HG03103 (cell line): Measurements from ENCODE around the gene DYRK1A.

Experiments
- ATAC-seq: cut with Tn5 transposase; IDR thresholded peaks from one replicate; pipeline ENCODE4 v1.9.1; 2021; ENCODE audit warnings: low read depth; ENCODE audit not compliant: unreplicated experiment

Gene DYRK1A

DNA sequence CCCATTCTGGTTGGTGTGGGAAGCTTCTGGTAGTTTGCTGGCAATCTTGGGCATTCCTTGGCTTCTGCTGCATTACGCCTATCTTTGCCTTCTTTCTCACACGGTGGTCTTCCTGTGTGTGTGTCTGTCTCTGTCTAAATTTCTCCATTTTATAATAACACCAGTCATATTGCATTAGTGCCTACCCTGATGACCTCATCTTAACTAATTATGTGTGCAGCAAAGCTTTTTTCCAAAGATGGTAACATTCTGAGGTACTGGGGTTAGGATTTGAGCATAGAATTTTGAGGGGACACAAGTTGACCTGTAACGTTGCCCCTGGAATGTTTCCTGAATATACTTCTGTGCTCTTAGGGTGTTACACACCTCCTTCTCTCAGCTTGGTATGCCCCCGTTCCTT, 77.1 kb downstream of the DYRK1A start:
- no peak for ATAC-seq

- no peak for ATAC-seq
Measured at GRCh38 chr21:37445228-37445627, 78.7 kb downstream of the DYRK1A start.

GRCh38 chr21:37446552-37446951, 80.0 kb downstream of the DYRK1A start:
- ATAC-seq, result no peak

DNA sequence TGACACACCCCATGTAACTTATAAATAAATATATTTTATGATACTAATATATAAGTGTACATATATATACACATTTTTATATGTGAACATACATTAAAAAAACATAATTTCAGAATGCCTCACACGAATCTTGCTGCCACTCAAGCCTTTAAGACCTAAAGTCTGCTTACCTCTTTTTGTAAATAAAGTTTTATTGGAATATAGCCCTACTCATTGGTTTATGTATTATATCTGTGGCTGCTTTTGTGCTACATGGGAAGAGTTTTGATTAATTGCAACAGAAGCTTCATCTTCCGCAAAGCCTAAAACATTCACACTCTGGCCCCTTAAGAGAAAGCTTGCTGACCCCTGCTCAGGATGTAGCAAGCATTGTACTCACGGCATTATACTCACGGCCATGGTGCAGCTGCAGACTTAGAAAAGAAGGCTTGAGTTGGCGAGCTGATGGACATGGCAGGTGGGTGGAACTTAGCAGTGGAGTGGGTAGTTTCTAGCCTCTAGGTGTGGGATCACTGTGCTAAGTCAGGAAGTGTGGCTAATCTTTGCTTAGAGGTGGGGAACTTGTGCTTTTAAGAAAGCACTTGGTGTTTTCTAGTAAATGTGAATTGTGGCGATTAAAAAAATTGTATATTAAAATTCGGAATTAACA, 80.8 kb downstream of the DYRK1A start:
- no peak for ATAC-seq

DNA sequence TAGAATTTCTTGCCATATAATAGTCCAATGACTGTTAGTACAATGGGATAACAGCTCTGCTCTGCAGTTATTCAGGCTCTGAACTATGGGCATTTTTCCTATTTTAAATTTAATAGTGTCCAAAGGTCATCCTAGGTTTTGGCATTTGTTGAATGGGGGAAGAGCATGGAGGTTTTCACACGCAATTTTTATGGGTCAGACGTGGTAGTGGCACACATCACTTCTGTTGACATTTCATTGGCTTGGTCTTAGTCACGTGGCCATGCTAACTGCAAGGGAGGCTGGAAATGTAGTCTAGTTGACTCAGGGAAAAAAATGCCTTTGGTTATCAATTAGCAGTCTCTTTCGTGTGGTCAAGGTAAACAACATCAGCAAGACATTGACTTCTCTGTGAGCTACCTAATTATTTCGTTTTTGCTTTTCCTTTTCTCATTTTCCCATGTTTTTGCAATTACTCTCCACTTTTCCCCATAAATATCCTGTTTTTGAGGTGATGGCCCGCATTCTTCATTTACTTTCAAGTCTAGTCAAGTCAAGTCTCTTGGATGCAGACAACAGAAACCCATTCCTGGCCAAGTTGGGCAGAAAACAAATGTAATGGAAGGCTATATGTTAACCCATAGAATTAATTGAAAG, 82.8 kb downstream of the DYRK1A start:
- ATAC-seq, result no peak

DNA sequence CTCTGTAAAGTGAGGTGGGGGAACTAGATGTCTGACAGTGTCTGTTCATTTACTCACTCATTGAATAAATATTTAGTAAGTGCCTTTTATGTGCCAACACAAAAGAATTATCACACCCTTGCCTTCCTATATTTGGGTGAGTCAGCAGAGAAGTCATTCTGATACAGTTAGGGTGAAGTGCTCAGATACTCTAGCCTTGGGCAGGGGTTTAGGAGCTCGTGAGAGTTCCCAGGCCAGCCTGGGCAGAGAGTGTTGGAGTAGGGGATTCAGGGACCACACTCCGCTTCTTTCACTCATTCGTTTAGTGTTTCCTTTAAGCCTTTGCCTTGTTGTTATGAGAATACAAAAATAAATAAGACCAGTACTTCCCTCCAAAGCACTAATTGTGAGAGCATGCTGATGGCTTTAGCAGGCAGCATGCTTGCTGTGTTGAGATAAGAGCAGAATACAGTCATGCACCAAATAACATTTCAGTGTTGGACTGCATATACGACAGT, 83.9 kb downstream of the DYRK1A start:
- ATAC-seq, result no peak

DNA sequence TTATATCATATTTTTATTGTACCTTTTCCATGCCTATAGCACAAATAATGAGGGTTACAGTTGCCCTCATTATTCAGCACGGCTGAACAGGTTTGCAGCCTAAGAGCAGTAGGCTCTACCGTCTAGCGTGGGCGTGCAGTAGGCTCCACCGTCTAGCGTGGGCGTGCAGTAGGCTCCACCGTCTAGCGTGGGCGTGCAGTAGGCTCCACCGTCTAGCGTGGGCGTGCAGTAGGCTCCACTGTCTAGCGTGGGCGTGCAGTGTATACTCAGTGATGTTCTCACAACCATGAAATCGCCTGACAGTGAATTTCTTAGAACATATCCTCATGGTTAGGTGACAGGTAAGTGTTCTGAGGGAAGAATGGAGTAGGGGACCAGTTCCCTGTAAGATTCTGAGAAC, 84.9 kb downstream of the DYRK1A start:
- ATAC-seq, result no peak

DNA sequence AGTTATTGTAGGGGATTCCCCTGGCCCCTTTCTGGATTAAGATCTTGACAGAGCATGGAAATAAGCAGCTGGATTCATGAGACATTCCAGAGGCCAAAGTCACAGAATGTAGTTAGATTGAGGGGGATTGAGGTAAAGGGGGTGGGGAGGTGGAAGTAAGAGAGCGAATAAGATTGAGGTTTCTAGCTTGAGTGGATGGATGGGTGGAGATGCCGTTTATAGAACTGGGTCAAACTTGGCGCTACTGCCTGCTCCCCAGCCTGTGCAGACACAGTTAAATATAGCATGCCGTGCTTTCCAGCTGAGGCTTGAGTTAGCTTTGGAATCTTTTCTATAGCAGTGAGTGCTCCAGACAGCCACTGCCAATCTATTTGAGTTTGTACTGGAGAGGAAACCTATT, 85.7 kb downstream of the DYRK1A start:
- ATAC-seq, result no peak

- ATAC-seq, result no peak
Measured at GRCh38 chr21:37453350-37453749, 86.8 kb downstream of the DYRK1A start.

GRCh38 chr21:37454869-37455503, 88.4 kb downstream of the DYRK1A start:
- ATAC-seq, result no peak

GRCh38 chr21:37455504-37455911, 88.9 kb downstream of the DYRK1A start:
- no peak for ATAC-seq

GRCh38 chr21:37458669-37459276, 92.2 kb downstream of the DYRK1A start:
- no peak for ATAC-seq

DNA sequence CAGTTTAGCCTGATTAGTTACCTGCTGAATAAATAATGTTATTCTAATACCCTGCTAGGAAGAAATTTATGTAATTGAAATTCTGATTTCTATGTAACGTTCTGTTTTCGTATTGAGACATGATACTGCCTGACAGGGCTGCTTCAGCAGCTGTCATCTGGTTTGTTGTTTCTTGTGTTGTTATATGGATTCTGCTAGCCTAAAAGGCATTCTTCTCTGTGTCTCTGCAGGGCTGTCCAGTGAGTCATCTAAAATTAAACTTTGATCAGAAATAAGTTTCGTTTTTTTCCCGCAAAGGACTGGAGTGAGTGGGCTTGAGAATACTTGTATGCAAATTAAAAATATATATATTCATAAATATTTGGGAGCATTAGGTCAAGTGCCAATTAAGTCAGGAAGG, 93.0 kb downstream of the DYRK1A start:
- no peak for ATAC-seq

DNA sequence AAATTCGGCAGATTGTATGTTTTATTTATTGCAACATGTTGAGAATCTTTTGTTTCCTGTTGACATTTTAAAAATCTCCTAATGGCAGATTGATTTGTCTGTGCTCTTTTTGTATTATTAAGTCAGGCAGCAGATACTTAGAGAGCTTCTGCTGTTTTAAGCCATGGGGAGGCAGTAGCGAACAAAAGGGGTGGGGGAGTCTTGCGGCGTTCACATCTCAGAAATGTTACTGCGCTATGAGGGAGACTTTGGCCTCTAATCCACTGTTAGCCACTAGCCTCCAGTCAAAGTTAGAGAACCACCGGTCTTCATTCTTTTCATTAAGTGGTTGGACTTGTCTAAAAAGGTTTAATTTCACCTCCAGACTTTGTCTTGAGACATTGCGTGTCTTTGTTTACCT, 93.6 kb downstream of the DYRK1A start:
- ATAC-seq, result no peak

GRCh38 chr21:37461479-37461878, 94.9 kb downstream of the DYRK1A start:
- no peak for ATAC-seq

DNA sequence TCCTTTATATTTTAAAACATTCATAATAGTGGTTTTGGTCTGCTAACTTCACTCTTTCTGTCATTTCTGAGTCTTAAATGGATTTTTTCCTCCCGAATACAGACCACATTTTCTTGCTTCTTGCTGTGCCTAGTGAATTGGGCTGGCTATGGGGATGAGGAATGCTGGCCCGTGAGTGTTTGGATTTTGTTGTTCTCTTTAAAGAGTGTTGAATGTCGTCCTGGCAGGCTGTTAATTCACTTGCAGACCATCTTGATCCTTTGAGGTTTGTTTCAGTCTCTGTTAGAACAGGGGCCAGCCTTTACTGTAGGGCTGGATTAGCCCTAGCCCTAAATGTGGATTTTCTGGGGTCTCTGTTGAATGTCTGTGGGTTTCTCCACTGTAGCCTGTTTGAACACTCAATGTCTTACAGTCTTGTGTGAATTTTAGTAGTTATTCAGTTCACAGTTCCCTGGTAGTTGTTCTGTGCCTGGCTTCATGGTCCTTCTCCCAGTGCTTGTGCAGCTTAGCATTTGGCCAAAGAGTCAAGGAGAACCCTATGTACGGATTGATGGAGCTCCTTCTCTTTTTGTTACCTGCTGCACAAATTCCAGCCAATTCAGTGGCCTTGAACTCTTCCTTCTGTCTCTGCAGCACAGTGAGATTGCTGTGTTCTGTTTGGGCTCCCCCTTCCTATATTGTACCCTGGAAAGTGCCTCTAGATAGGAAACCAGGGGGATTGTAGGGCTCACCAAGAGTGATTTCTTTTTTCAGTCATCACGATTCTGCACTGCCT, 95.7 kb downstream of the DYRK1A start:
- no peak for ATAC-seq

DNA sequence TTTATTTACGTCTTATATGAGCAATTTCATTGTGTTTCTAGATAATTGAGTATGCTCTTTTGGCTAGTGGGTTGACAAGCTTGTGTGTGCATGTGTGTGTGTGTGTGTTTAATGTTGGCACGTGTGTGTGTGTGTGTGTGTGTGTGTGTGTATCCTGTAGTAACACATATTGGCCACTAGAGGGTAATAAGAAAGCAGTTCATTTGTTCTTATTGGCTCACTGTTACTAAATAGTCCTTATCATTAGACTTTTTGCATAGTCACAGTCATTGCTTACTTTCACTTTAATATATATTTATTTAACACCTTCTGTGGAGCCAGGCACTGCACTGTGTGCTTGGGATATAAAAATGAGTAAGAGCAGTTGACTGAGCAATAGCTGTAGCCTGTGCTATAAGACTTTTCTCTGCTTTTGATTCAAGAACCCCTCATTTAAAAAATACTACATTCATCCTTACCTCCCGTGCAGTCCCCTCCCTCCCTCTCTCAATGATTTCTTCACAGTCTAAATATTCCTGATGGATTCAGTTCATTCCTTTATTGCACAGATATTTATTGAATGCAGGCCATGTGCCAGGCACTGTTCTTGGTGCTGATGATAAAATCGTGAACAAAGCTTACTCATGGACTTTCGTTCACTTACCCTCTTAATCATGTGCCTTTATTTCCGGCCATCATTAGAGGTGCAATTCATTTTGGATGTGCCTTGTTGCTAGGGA, 96.7 kb downstream of the DYRK1A start:
- no peak for ATAC-seq

DNA sequence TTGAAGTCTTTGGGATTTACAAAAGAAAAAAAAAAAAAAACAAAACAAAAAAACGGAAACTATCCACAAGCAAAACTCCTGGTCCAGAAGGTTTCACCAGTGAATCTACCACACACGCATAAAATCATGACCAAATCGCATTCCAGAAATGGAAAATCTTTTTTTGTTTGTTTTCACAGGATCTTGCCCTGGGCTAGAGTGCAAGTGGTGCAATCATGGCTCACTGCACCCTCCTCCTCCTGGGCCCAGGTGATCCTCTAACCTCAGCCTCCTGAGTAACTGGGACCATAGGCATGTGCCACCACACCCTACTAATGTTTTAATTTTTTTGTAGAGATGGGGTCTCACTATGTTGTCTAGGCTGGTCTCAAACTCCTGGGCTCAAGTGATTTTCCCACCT, 100.5 kb downstream of the DYRK1A start:
- no peak for ATAC-seq

GRCh38 chr21:37468909-37469308, 102.3 kb downstream of the DYRK1A start:
- no peak for ATAC-seq

DNA sequence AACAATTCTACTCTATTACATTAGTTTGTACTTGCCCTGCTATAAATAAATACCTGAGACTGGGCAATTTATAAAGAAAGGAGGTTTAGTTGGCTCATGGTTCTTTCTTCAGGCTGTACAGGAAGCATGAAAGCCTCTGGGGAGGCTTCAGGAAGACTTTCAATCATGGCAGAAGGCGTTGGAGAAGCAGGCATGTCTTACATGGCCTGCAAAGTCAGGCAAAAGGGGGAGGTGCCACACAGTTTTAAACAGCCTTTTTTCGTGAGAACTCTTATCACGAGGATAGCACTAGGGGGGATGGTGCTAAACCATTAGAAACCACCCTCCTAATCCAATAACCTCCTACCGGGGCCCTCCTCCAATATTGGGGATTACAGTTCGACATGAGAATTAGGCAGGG, 102.9 kb downstream of the DYRK1A start:
- ATAC-seq, result no peak
